LoVo (cell line): ENCODE data around the gene MBOAT1.
"Not testable (repeated sequence)": the region's sequence is repeated elsewhere in the genome, so short reads cannot be mapped to it uniquely, and the experiment has no call there.

Experiments used
- DNase-seq: peaks from one replicate; pipeline ENCODE4 v3.0.0-alpha.2; 2016; ENCODE audit warnings: low spot score

The MBOAT1 gene

GRCh38 chr6:20203561-20204511, 8.4 kb downstream of the MBOAT1 start:
- no peak for DNase-seq

GRCh38 chr6:20202699-20203302, 9.5 kb downstream of the MBOAT1 start:
- no peak for DNase-seq

- no peak for DNase-seq
Observed at GRCh38 chr6:20202324-20202658, 10.0 kb downstream of the MBOAT1 start.

- no peak for DNase-seq
Observed at GRCh38 chr6:20200761-20201630, 11.3 kb downstream of the MBOAT1 start.

- peak; percentile 72 for DNase-seq
Observed at GRCh38 chr6:20198775-20199174, 13.5 kb downstream of the MBOAT1 start.

GRCh38 chr6:20198156-20198774, 14.0 kb downstream of the MBOAT1 start:
- DNase-seq = no peak

GRCh38 chr6:20197251-20197650, 15.0 kb downstream of the MBOAT1 start:
- no peak for DNase-seq

GRCh38 chr6:20192625-20193024, 19.6 kb downstream of the MBOAT1 start:
- no peak for DNase-seq

GRCh38 chr6:20191992-20192391, 20.3 kb downstream of the MBOAT1 start:
- no peak for DNase-seq

- no peak for DNase-seq
Observed at GRCh38 chr6:20188630-20189075, 23.6 kb downstream of the MBOAT1 start.

GRCh38 chr6:20186981-20187380, 25.3 kb downstream of the MBOAT1 start:
- no peak for DNase-seq

GRCh38 chr6:20183706-20184105, 28.6 kb downstream of the MBOAT1 start:
- DNase-seq = no peak

- DNase-seq = peak; percentile 17
Observed at GRCh38 chr6:20182926-20183521, 29.2 kb downstream of the MBOAT1 start.

- DNase-seq = no peak
Observed at GRCh38 chr6:20182069-20182468, 30.2 kb downstream of the MBOAT1 start.

GRCh38 chr6:20180935-20181334, 31.3 kb downstream of the MBOAT1 start:
- no peak for DNase-seq

- not testable (repeated sequence) for DNase-seq
Observed at GRCh38 chr6:20179287-20180045, 32.8 kb downstream of the MBOAT1 start.

GRCh38 chr6:20178327-20178726, 33.9 kb downstream of the MBOAT1 start:
- DNase-seq = no peak

- DNase-seq = no peak
Observed at GRCh38 chr6:20175810-20176410, 36.4 kb downstream of the MBOAT1 start.

GRCh38 chr6:20173833-20174792, 38.2 kb downstream of the MBOAT1 start:
- DNase-seq = no peak
